K562 (cell line): ENCODE measurements around the gene RNF180.

Experiments used
- CTCF ChIP-seq, 3 experiments: IDR thresholded peaks in 2 of 3; conservative IDR thresholded peaks in 1 of 3; 2 replicates each; pipeline ENCODE4 v1.5.1; 2011 to 2012; ENCODE audit warnings: low read length in 3 of 3, mild to moderate bottlenecking in 3 of 3, control low read depth in 2 of 3, improper control_type of control experiment in 1 of 3, inconsistent platforms in 1 of 3, low read depth in 1 of 3, mixed read lengths in 1 of 3, moderate library complexity in 1 of 3; ENCODE audit not compliant: insufficient read depth in 2 of 3
- FOXK2 ChIP-seq, 2 experiments: fragments of 450-650 bp; IDR thresholded peaks in 1 of 2; conservative IDR thresholded peaks in 1 of 2; 2 replicates each; pipeline ENCODE4 v1.6.1; 2016; ENCODE audit warnings: low read depth in 2 of 2, mild to moderate bottlenecking in 1 of 2
- FOXP1 ChIP-seq: sonication (generic); formaldehyde crosslinking; IDR thresholded peaks from 2 replicates; pipeline ENCODE4 v1.8.0; 2022; ENCODE audit warnings: mild to moderate bottlenecking, missing genetic modification reagents
- JUNB ChIP-seq: fragments of 450-650 bp; formaldehyde crosslinking; conservative IDR thresholded peaks from 2 replicates; pipeline ENCODE4 v1.4.0; 2020; ENCODE audit warnings: mild to moderate bottlenecking
- PHF8 ChIP-seq: fragments of 200-600 bp; sonication (generic); IDR thresholded peaks from 2 replicates; pipeline ENCODE4 v1.6.1; 2012; ENCODE audit warnings: mixed run types, mild to moderate bottlenecking, inconsistent platforms, low read length, moderate library complexity, borderline replicate concordance
- POLR2A ChIP-seq: fragments of 450-650 bp; conservative IDR thresholded peaks from 2 replicates; pipeline ENCODE4 v1.6.1; 2016
- RAD21 ChIP-seq, 2 experiments: fragments of 250-450 bp in 1 of 2; fragments of 450-650 bp in 1 of 2; sonication (Bioruptor Pico) in 1 of 2; formaldehyde crosslinking in 1 of 2; IDR thresholded peaks in 1 of 2; conservative IDR thresholded peaks in 1 of 2; 2 replicates each; pipeline versions ENCODE4 v1.4.0 to v1.8.0; 2020 to 2022; ENCODE audit warnings: mild to moderate bottlenecking in 2 of 2, moderate library complexity in 1 of 2
- SFPQ ChIP-seq: fragments of 200-400 bp; formaldehyde crosslinking; IDR thresholded peaks from 2 replicates; pipeline ENCODE4 v1.6.1; 2017; ENCODE audit warnings: mild to moderate bottlenecking, low read depth, low read length, moderate library complexity
- SMAD3 ChIP-seq: fragments of 450-650 bp; formaldehyde crosslinking; conservative IDR thresholded peaks from 2 replicates; pipeline ENCODE4 v1.4.0; 2020; ENCODE audit warnings: mild to moderate bottlenecking
- SNAPC5 ChIP-seq: fragments of 250-450 bp; sonication (Bioruptor Pico); IDR thresholded peaks from 2 replicates; pipeline ENCODE4 v1.8.0; 2021; ENCODE audit warnings: moderate library complexity, mild to moderate bottlenecking, inconsistent platforms
- TCF15 ChIP-seq: fragments of 250-450 bp; sonication (Bioruptor Pico); IDR thresholded peaks from 2 replicates; pipeline ENCODE4 v1.8.0; 2022; ENCODE audit warnings: moderate library complexity, mild to moderate bottlenecking, inconsistent platforms
- ZNF507 ChIP-seq: conservative IDR thresholded peaks from 2 replicates; pipeline ENCODE4 v1.6.1; 2017; ENCODE audit warnings: missing genetic modification characterization, missing compliant biosample characterization

- TF ChIP-seq CTCF (IDR thresholded peaks at IDR 0.05 in 2 of 3, conservative IDR thresholded peaks at IDR 0.05 in 1 of 3; ENCODE audit: insufficient read depth in 2 of 3, low read depth in 1 of 3, low read length in 3 of 3) (no peak), SNAPC5 (no peak), SFPQ (no peak), FOXK2 (conservative IDR thresholded peaks at IDR 0.05 in 1 of 2, IDR thresholded peaks at IDR 0.05 in 1 of 2; ENCODE audit: low read depth in 2 of 2) (no peak), RAD21 (CRISPR knock-in tag; conservative IDR thresholded peaks at IDR 0.05 in 1 of 2, IDR thresholded peaks at IDR 0.05 in 1 of 2) (no peak), ZNF507 (no peak), POLR2A (no peak), TCF15 (no peak), JUNB (CRISPR knock-in tag) (no peak), PHF8 (no peak), FOXP1 (CRISPR knock-in tag) (no peak), SMAD3 (no peak)
Observed at GRCh38 chr5:64330728-64331231, 165.1 kb downstream of the RNF180 start.
